Spleen (tissue), 11 donors: ENCODE measurements around the gene EXOC3L1. TPM values are rescaled to one million over a fixed set of nuclear protein-coding genes. Genes with fewer than 3 reads are reported as not detected.

Experiments
- DNase-seq: peaks from one replicate; pipeline ENCODE4 v3.0.0-alpha.2; 2020
- H3K27ac ChIP-seq, 8 donors: fragments of 200-600 bp; sonication (generic) in 7 of 8; 1 replicate in 4 of 8; 2 replicates in 4 of 8; pipeline versions ENCODE4 v1.5.0 to v1.8.0; 2016 to 2021; ENCODE audit warnings: inconsistent platforms in 4 of 8, mild to moderate bottlenecking in 4 of 8, moderate library complexity in 1 of 8
- H3K27me3 ChIP-seq, 7 donors: fragments of 200-600 bp; sonication (generic) in 6 of 7; replicated peaks in 1 of 7; 1 replicate in 4 of 7; 2 replicates in 3 of 7; pipeline versions ENCODE4 v1.5.0 to v1.8.0; 2016 to 2021; ENCODE audit warnings: inconsistent platforms in 3 of 7, mild to moderate bottlenecking in 1 of 7
- H3K36me3 ChIP-seq, 6 donors: fragments of 200-600 bp; sonication (generic) in 5 of 6; 1 replicate in 4 of 6; 2 replicates in 2 of 6; pipeline versions ENCODE4 v1.5.0 to v1.8.0; 2016 to 2021; ENCODE audit warnings: inconsistent platforms in 2 of 6
- H3K4me1 ChIP-seq, 6 donors: fragments of 200-600 bp; sonication (generic) in 5 of 6; 1 replicate in 3 of 6; 2 replicates in 3 of 6; pipeline versions ENCODE4 v1.5.0 to v1.8.0; 2016 to 2021; ENCODE audit warnings: inconsistent platforms in 3 of 6
- H3K4me3 ChIP-seq, 8 donors: fragments of 200-600 bp; sonication (generic) in 7 of 8; 1 replicate in 4 of 8; 2 replicates in 4 of 8; pipeline versions ENCODE4 v1.5.0 to v1.8.0; 2016 to 2021; ENCODE audit warnings: inconsistent platforms in 4 of 8, mild to moderate bottlenecking in 4 of 8, moderate library complexity in 2 of 8
- H3K9me3 ChIP-seq, 8 donors: fragments of 200-600 bp; sonication (generic) in 7 of 8; 1 replicate in 4 of 8; 2 replicates in 4 of 8; pipeline versions ENCODE4 v1.5.0 to v1.8.0; 2016 to 2021; ENCODE audit warnings: inconsistent platforms in 4 of 8
- POLR2A ChIP-seq, 3 donors: fragments of 450-650 bp; IDR thresholded peaks; one replicate each; pipeline ENCODE4 v1.5.1; 2017; ENCODE audit warnings: antibody characterized with exemption in 3 of 3, mild to moderate bottlenecking in 1 of 3
- POLR2AphosphoS5 ChIP-seq, 3 donors: sonication (generic); formaldehyde crosslinking; IDR thresholded peaks; one replicate each; pipeline ENCODE4 v1.5.1; 2017; ENCODE audit warnings: antibody characterized with exemption in 3 of 3
- WGBS, 5 donors: extraction: QIAGEN DNeasy Blood & Tissue Kit in 3 of 5; methylation state at CpG; one replicate each; pipeline versions ENCODE4 v1.1.5 to v1.1.7; 2013 to 2018; 5-methylcytosine and 5-hydroxymethylcytosine counted together
- intact Hi-C: fragments of 100-400 bp; cut with DNase I; formaldehyde crosslinking; loops from one replicate; pipeline ENCODE4 v1.15.0; 2023; ENCODE audit warnings: low total_unique reads
- polyA plus RNA-seq, 3 donors: library from polyadenylated mRNA; stranded (reverse); fragments of 200-250 nt; gene quantifications; one replicate each; pipeline ENCODE4 v1.2.1, GENCODE V29; 2013
- total RNA-seq, 7 donors: library from RNA; depleted of rRNA in 3 of 7; stranded (reverse); fragments of >200 nt in 3 of 7; fragmentation: NEBNext Ultra II Directional in 4 of 7; extraction: Animal tissue kit (Norgen Biotek cat#: 25700) in 4 of 7; gene quantifications; one replicate each; pipeline versions ENCODE4 v1.1.0 to v1.2.1, GENCODE V29; 2016 to 2021
- TF ChIP-seq, protein P1 (sequence below), 11 experiments: fragments of 200-600 bp in 7 of 11; fragments of 450-650 bp in 4 of 11; sonication (generic) in 4 of 11; IDR thresholded peaks in 8 of 11; conservative IDR thresholded peaks in 3 of 11; 1 replicate in 7 of 11; 2 replicates in 4 of 11; pipeline versions ENCODE4 v1.4.0 to v1.8.0; 2016 to 2021; ENCODE audit warnings: antibody characterized with exemption in 11 of 11, inconsistent platforms in 4 of 11, mild to moderate bottlenecking in 1 of 11
- donor health status: healthy with polysubstance abuse.
- donor health status: DM: no; HTN: no; CAD: no; lungs with moderate emphysema.
- donor health status: DM: no; HTN: no; CAD: no.
- donor health status: Bipolar disorder and iron deficiency.
- donor health status: healthy.
- donor health status: DM: no; HTN: no; CAD: no.
- donor health status: DM: yes; HTN: yes; CAD: no.

The EXOC3L1 gene
- total and polyA plus RNA-seq, 10 donors, result 28.5 to 113 (median 49.9) TPM

DNA sequence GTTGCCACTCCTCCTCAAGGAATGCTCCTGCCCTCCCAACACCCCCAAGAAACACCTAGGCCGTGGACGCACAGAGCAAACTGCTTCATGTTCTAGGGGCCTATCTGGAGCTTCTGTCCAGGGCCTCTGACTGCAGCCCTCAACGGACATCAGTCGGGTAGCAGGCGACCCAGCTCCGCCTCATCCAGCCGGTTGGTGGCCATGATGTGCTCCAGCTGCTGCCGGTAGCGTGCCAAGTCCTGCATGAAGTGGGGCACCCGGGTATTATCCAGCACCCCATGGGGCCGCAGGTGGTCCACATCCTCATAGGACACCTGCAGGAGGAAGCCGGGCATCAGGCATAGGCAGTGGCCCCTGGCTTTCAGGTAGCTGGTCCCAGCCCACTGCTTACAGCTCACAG lies 13.3 kb downstream of the EXOC3L1 start:
- intact Hi-C loops, result no loop called here

DNA sequence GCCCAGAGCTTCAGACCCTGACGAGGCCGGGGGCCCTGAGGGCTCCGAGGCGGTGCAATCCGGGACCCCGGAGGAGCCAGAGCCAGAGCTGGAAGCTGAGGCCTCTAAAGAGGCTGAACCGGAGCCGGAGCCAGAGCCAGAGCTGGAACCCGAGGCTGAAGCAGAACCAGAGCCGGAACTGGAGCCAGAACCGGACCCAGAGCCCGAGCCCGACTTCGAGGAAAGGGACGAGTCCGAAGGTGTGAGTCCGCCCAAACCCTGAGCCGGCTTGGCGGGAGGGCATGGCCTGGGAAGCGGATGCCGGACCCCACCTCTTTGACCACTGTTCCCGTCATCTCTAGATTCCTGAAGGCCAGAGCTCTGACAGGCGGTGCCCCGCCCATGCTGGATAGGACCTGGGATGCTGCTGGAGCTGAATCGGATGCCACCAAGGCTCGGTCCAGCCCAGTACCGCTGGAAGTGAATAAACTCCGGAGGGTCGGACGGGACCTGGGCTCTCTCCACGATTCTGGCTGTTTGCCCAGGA lies 15.2 kb downstream of the EXOC3L1 start:
- TF ChIP-seq POLR2AphosphoS5 (IDR thresholded peaks at IDR 0.05) (no peak), POLR2A (IDR thresholded peaks at IDR 0.05) (no peak)
- TF ChIP-seq, protein P1, sequence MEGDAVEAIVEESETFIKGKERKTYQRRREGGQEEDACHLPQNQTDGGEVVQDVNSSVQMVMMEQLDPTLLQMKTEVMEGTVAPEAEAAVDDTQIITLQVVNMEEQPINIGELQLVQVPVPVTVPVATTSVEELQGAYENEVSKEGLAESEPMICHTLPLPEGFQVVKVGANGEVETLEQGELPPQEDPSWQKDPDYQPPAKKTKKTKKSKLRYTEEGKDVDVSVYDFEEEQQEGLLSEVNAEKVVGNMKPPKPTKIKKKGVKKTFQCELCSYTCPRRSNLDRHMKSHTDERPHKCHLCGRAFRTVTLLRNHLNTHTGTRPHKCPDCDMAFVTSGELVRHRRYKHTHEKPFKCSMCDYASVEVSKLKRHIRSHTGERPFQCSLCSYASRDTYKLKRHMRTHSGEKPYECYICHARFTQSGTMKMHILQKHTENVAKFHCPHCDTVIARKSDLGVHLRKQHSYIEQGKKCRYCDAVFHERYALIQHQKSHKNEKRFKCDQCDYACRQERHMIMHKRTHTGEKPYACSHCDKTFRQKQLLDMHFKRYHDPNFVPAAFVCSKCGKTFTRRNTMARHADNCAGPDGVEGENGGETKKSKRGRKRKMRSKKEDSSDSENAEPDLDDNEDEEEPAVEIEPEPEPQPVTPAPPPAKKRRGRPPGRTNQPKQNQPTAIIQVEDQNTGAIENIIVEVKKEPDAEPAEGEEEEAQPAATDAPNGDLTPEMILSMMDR (IDR thresholded peaks at IDR 0.05 in 8 of 11, conservative IDR thresholded peaks at IDR 0.05 in 3 of 11), result no peak
- intact Hi-C loops, result no loop called here
- no peaks in the 10 kb centered on the region for H3K9me3 ChIP-seq
- H3K36me3 ChIP-seq, result no peaks in the 10 kb centered on the region
- peaks cover 22 to 70% (median 53%) of the 10 kb centered on the region in 6 donors for H3K4me1 ChIP-seq
- DNase-seq, result no peak
- peak overlapping the region in 7 of 8 donors; percentile 36 to 71 (median 43) for H3K4me3 ChIP-seq
- H3K27ac ChIP-seq, result peak overlapping the region in 7 of 8 donors; percentile 36 to 88 (median 82)
- 30 to 52% (median 36%) methylated on average over 20 to 31 of the region's 31 CpGs for WGBS, 5 donors
- peaks cover 0 to 95% (median 23%) of the 10 kb centered on the region in 7 donors for H3K27me3 ChIP-seq

More for the DNA sequence above, 13.3 kb downstream of the EXOC3L1 start:
- WGBS, 5 donors, result 91 to 95% (median 94%) methylated on average over 4 to 12 of the region's 12 CpGs
- Histone ChIP-seq H3K4me1 (peaks cover 19 to 51% (median 39%) of the 10 kb centered on the region in 6 donors), H3K9me3 (no peaks in the 10 kb centered on the region), H3K36me3 (no peaks in the 10 kb centered on the region), H3K27me3 (peaks cover 0 to 76% (median 11%) of the 10 kb centered on the region in 7 donors), H3K27ac (no peak overlapping the region), H3K4me3 (no peak overlapping the region)
- TF ChIP-seq POLR2AphosphoS5 (IDR thresholded peaks at IDR 0.05) (no peak), POLR2A (IDR thresholded peaks at IDR 0.05) (no peak)
- TF ChIP-seq, protein P1 (IDR thresholded peaks at IDR 0.05 in 8 of 11, conservative IDR thresholded peaks at IDR 0.05 in 3 of 11), result no peak
- no peak for DNase-seq

DNA sequence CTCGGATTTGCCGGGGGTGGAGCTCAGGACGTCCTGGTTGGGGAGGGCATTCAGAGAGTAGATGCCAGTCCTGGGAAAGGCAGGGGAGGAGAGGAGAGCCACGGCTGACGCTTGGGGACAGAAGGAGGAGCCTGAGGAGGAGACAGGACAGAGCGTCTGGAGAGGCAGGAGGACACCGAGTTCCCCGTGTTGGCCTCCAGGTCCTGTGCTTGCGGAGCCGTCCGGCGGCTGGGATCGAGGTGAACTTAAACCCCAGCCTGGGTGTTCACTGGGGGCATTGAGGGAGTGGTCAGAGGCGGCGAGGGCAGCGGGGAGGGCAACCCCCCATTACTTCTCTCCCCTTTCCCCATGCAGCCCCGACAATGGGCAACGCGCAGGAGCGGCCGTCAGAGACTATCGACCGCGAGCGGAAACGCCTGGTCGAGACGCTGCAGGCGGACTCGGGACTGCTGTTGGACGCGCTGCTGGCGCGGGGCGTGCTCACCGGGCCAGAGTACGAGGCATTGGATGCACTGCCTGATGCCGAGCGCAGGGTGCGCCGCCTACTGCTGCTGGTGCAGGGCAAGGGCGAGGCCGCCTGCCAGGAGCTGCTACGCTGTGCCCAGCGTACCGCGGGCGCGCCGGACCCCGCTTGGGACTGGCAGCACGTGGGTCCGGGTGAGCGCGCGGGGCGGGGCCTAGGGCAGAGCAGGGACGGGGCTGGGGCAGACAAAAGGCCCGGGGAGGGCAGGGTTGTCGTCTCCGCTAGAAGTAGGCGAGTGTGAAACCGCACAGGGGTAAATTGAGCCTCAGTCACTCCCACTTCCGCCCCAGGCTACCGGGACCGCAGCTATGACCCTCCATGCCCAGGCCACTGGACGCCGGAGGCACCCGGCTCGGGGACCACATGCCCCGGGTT lies 15.9 kb downstream of the EXOC3L1 start:
- peak; percentile 93 for DNase-seq
- H3K36me3 ChIP-seq, result no peaks in the 10 kb centered on the region
- peaks cover 0 to 95% (median 30%) of the 10 kb centered on the region in 7 donors for H3K27me3 ChIP-seq
- intact Hi-C loops, result no loop called here
- peaks cover 29 to 77% (median 59%) of the 10 kb centered on the region in 6 donors for H3K4me1 ChIP-seq
- H3K27ac ChIP-seq, result peak overlapping the region; percentile 36 to 88 (median 79)
- H3K4me3 ChIP-seq, result peak overlapping the region; percentile 35 to 71 (median 42)
- TF ChIP-seq POLR2A (IDR thresholded peaks at IDR 0.05) (no peak), POLR2AphosphoS5 (IDR thresholded peaks at IDR 0.05) (peak; percentile 72 to 89 (median 88))
- TF ChIP-seq, protein P1 (IDR thresholded peaks at IDR 0.05 in 8 of 11, conservative IDR thresholded peaks at IDR 0.05 in 3 of 11), result peak in 7 of 11 experiments; percentile 13 to 41 (median 26)
- no peaks in the 10 kb centered on the region for H3K9me3 ChIP-seq
- 1 to 3% (median 1%) methylated on average over 16 to 71 of the region's 71 CpGs for WGBS, 5 donors

DNA sequence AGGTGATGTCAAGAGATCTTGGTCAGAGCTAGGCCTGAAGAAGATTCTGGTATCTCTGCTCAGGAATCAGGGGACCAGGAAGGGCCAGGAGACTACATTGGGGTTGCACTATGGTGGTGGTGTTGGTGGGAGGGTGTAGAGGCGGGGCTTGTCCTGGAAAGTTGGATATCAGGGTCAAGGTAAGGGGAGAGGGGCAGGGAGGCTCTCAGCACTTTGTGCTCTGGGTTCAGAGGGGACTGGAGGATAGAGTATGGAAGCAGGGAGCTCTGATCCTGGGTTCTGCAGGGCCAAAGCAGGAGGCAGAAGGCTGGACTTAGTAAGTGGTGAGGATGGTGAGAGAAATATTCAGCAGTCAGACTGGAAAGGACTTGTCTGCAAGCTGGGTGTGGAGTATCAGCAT lies 16.6 kb downstream of the EXOC3L1 start:
- Histone ChIP-seq H3K27ac (peak overlapping the region in 7 of 8 donors; percentile 36 to 88 (median 82)), H3K36me3 (no peaks in the 10 kb centered on the region), H3K4me1 (peaks cover 29 to 70% (median 55%) of the 10 kb centered on the region in 6 donors), H3K27me3 (peaks cover 0 to 95% (median 33%) of the 10 kb centered on the region in 7 donors), H3K4me3 (peak overlapping the region in 5 of 8 donors; percentile 36 to 71 (median 46)), H3K9me3 (no peaks in the 10 kb centered on the region)
- intact Hi-C loops, result no loop called here
- no peak for TF ChIP-seq POLR2A (IDR thresholded peaks at IDR 0.05)
- TF ChIP-seq, protein P1 (IDR thresholded peaks at IDR 0.05 in 8 of 11, conservative IDR thresholded peaks at IDR 0.05 in 3 of 11), result no peak
- no peak for TF ChIP-seq POLR2AphosphoS5 (IDR thresholded peaks at IDR 0.05)
- DNase-seq, result no peak
- 74 to 94% (median 86%) methylated on average over 1 of the region's 1 CpG for WGBS, 5 donors
